ENCODE results near the gene RERG. TPM values are rescaled to one million over a fixed set of nuclear protein-coding genes. Genes with fewer than 3 reads are reported as not detected.

The RERG gene
- polyA plus RNA-seq, 1 donor from 2014 or later: 0.87 TPM

DNA sequence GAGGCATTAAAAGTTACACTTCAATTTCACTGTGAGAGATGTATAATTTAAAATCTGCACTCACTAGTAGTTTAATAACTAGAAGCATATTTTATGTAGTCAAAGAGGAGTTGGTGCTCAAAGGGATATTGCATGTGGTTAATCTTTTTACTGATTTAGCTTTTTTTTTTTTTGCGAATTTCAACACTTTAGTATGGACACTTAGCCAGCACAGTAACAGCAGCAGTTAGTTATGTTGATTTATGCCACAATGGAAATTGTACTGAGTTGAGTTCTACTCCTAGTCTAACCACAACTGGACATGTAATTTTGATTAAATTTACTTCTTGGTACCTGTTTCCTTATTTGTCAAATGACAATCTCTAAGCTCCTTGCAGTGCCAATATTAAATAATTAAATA, 104.2 kb downstream of the RERG start (continued):
- no peak for TF ChIP-seq SMC3 (conservative IDR thresholded peaks at IDR 0.05; ENCODE audit: poor library complexity)

DNA sequence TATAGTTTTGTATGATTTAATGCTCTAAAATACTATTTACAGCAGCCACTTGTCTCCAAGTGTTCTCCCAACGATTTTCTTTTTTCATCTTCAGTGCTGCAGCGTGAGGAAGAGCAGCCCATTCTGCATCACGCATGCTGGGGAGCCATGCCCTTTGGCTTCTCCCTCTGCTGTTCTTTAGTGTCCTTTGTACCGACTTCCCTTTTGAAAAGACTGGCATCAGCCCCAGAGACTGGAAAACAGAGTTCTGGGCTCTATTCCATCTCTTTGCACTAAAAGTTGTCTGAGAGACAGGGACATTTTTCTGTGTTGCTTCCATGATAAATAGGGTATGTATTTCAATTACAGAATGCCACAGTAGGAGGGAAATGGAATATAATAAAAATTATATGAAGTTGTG, 105.1 kb downstream of the RERG start:
- H3K27me3 ChIP-seq (ENCODE audit: insufficient read depth, low read depth, low read length): no peaks in the 10 kb centered on the region
- no peaks in the 10 kb centered on the region for H3K9me3 ChIP-seq (ENCODE audit: low read length)
- no peaks in the 10 kb centered on the region for H3K36me3 ChIP-seq (ENCODE audit: insufficient read depth, low read length)
- H3K9ac ChIP-seq (ENCODE audit: low read length): no peak overlapping the region
- no peak overlapping the region for H3K4me2 ChIP-seq (ENCODE audit: low read length)
- no peaks in the 10 kb centered on the region for H3K9me2 ChIP-seq (ENCODE audit: insufficient read depth, low read length)
- H3K4me3 ChIP-seq (ENCODE audit: low read length): no peak overlapping the region
- H2AFZ ChIP-seq (ENCODE audit: low read depth, low read length): no peak overlapping the region
- H3K79me2 ChIP-seq (replicated peaks; ENCODE audit: insufficient read depth, low read length): no peaks in the 10 kb centered on the region
- no peaks in the 10 kb centered on the region for H3F3A ChIP-seq (ENCODE audit: insufficient read depth, low read length, poor library complexity, severe bottlenecking)
- H4K20me1 ChIP-seq (ENCODE audit: insufficient read depth): no peaks in the 10 kb centered on the region
- no peak overlapping the region for H3K27ac ChIP-seq (ENCODE audit: low read length)
- no peak for TF ChIP-seq EP300 (conservative IDR thresholded peaks at IDR 0.05; ENCODE audit: poor library complexity, severe bottlenecking)
- TF ChIP-seq, protein P1, sequence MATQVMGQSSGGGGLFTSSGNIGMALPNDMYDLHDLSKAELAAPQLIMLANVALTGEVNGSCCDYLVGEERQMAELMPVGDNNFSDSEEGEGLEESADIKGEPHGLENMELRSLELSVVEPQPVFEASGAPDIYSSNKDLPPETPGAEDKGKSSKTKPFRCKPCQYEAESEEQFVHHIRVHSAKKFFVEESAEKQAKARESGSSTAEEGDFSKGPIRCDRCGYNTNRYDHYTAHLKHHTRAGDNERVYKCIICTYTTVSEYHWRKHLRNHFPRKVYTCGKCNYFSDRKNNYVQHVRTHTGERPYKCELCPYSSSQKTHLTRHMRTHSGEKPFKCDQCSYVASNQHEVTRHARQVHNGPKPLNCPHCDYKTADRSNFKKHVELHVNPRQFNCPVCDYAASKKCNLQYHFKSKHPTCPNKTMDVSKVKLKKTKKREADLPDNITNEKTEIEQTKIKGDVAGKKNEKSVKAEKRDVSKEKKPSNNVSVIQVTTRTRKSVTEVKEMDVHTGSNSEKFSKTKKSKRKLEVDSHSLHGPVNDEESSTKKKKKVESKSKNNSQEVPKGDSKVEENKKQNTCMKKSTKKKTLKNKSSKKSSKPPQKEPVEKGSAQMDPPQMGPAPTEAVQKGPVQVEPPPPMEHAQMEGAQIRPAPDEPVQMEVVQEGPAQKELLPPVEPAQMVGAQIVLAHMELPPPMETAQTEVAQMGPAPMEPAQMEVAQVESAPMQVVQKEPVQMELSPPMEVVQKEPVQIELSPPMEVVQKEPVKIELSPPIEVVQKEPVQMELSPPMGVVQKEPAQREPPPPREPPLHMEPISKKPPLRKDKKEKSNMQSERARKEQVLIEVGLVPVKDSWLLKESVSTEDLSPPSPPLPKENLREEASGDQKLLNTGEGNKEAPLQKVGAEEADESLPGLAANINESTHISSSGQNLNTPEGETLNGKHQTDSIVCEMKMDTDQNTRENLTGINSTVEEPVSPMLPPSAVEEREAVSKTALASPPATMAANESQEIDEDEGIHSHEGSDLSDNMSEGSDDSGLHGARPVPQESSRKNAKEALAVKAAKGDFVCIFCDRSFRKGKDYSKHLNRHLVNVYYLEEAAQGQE (IDR thresholded peaks at IDR 0.05; ENCODE audit: borderline replicate concordance): no peak
- TF ChIP-seq MXI1 (conservative IDR thresholded peaks at IDR 0.05; ENCODE audit: poor library complexity, severe bottlenecking): no peak
- TF ChIP-seq POLR2AphosphoS5 (IDR thresholded peaks at IDR 0.05): no peak
- TF ChIP-seq SMC3 (conservative IDR thresholded peaks at IDR 0.05; ENCODE audit: poor library complexity): no peak
- TF ChIP-seq, protein P2, sequence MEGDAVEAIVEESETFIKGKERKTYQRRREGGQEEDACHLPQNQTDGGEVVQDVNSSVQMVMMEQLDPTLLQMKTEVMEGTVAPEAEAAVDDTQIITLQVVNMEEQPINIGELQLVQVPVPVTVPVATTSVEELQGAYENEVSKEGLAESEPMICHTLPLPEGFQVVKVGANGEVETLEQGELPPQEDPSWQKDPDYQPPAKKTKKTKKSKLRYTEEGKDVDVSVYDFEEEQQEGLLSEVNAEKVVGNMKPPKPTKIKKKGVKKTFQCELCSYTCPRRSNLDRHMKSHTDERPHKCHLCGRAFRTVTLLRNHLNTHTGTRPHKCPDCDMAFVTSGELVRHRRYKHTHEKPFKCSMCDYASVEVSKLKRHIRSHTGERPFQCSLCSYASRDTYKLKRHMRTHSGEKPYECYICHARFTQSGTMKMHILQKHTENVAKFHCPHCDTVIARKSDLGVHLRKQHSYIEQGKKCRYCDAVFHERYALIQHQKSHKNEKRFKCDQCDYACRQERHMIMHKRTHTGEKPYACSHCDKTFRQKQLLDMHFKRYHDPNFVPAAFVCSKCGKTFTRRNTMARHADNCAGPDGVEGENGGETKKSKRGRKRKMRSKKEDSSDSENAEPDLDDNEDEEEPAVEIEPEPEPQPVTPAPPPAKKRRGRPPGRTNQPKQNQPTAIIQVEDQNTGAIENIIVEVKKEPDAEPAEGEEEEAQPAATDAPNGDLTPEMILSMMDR (IDR thresholded peaks at IDR 0.05; ENCODE audit: poor library complexity, severe bottlenecking): no peak
- TF ChIP-seq RAD21 (conservative IDR thresholded peaks at IDR 0.05): no peak
- no peak for TF ChIP-seq EZH2 (IDR thresholded peaks at IDR 0.05; ENCODE audit: borderline replicate concordance, insufficient read depth, low read length, poor library complexity, severe bottlenecking)
- TF ChIP-seq TAF1 (IDR thresholded peaks at IDR 0.05; ENCODE audit: low read depth): no peak

DNA sequence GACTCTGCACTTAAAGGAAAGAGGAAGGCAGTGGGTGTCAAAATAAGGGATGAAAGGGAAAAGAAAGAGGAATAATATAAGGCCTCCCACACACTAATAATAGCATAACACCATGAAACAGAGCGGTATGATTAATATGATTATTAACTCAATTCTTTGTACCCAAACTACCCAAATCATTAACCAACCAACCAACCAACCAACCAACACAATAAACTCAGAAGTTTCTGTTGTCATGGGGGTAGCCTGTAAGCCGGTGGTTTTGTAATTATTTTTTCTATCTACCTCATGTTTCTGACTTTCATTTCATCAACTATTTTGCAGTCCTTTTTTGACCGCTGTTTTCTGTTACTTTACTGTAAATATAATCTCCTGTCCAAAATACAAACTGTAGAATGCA, 105.8 kb downstream of the RERG start:
- Histone ChIP-seq H3K27ac (ENCODE audit: low read length) (no peak overlapping the region), H3K9ac (ENCODE audit: low read length) (no peak overlapping the region), H3F3A (ENCODE audit: insufficient read depth, low read length, poor library complexity, severe bottlenecking) (no peaks in the 10 kb centered on the region), H3K9me3 (ENCODE audit: low read length) (no peaks in the 10 kb centered on the region), H3K79me2 (replicated peaks; ENCODE audit: insufficient read depth, low read length) (no peaks in the 10 kb centered on the region), H3K4me2 (ENCODE audit: low read length) (no peak overlapping the region), H3K4me3 (ENCODE audit: low read length) (no peak overlapping the region), H3K36me3 (ENCODE audit: insufficient read depth, low read length) (no peaks in the 10 kb centered on the region), H2AFZ (ENCODE audit: low read depth, low read length) (no peak overlapping the region), H3K9me2 (ENCODE audit: insufficient read depth, low read length) (no peaks in the 10 kb centered on the region), H3K27me3 (ENCODE audit: insufficient read depth, low read depth, low read length) (no peaks in the 10 kb centered on the region), H4K20me1 (ENCODE audit: insufficient read depth) (no peaks in the 10 kb centered on the region)
- TF ChIP-seq POLR2AphosphoS5 (IDR thresholded peaks at IDR 0.05): no peak
- TF ChIP-seq, protein P2 (IDR thresholded peaks at IDR 0.05; ENCODE audit: poor library complexity, severe bottlenecking): no peak
- no peak for TF ChIP-seq RAD21 (conservative IDR thresholded peaks at IDR 0.05)
- TF ChIP-seq EP300 (conservative IDR thresholded peaks at IDR 0.05; ENCODE audit: poor library complexity, severe bottlenecking): no peak
- no peak for TF ChIP-seq TAF1 (IDR thresholded peaks at IDR 0.05; ENCODE audit: low read depth)
- TF ChIP-seq, protein P1 (IDR thresholded peaks at IDR 0.05; ENCODE audit: borderline replicate concordance): no peak
- no peak for TF ChIP-seq EZH2 (IDR thresholded peaks at IDR 0.05; ENCODE audit: borderline replicate concordance, insufficient read depth, low read length, poor library complexity, severe bottlenecking)
- TF ChIP-seq SMC3 (conservative IDR thresholded peaks at IDR 0.05; ENCODE audit: poor library complexity): no peak
- no peak for TF ChIP-seq MXI1 (conservative IDR thresholded peaks at IDR 0.05; ENCODE audit: poor library complexity, severe bottlenecking)

All from neural cell (in vitro differentiated cells).